K562 (cell line): ENCODE measurements around the gene DUS3L. TPM values are rescaled to one million over a fixed set of nuclear protein-coding genes. Genes with fewer than 3 reads are reported as not detected.
A peak's percentile ranks its signal among the peaks of the same experiment; 100 is the strongest.

Source experiments
- ATAC-seq: fragments of 200-7000 bp; cut with Tn5 transposase; 3 replicates; pipeline ENCODE4 v1.9.1; 2020; ENCODE audit warnings: moderate library complexity
- BruUV-seq: library from RNA; stranded (reverse); fragments of 400-500 nt; replicated peaks from 2 replicates; lab custom pipeline; 2021; lab: Mats Ljungman, UMichigan
- CTCF ChIA-PET: fragments of 300-600 bp; formaldehyde crosslinking; extraction: SDS; loops from one replicate; lab custom pipeline; 2021; ENCODE audit warnings: low intra/inter-chr PET ratio; lab: Yijun Ruan, JAX
- POLR2A ChIA-PET: fragments of 300-600, 350-650 bp; sonication (Branson Sonifier 250); formaldehyde crosslinking; extraction: SDS; loops from one replicate; lab custom pipeline; 2021; ENCODE audit warnings: antibody characterized with exemption, inconsistent platforms; lab: Yijun Ruan, JAX
- DNase-seq, 4 experiments: peaks; one replicate each; pipeline versions ENCODE4 v3.0.0 to v3.0.0-alpha.2; 2011 to 2018; ENCODE audit warnings: low spot score in 3 of 4, mixed read lengths in 3 of 4; ENCODE audit errors: extremely low read depth in 1 of 4
- FAIRE-seq: peaks from 2 replicates; lab custom pipeline; 2011; peaks lifted over from hg19 to GRCh38; lab: Jason Lieb, UNC
- H2AFZ ChIP-seq: 2 replicates; pipeline ENCODE4 v1.6.0; 2011; ENCODE audit warnings: low read depth, low read length, control low read depth, inconsistent platforms
- H3K27ac ChIP-seq: fragments of 200-600 bp; 3 replicates; pipeline ENCODE4 v1.8.0; 2011; ENCODE audit warnings: low read depth, mild to moderate bottlenecking, control low read depth, inconsistent platforms, low read length, moderate library complexity, mixed read lengths; ENCODE audit errors: extremely low read depth
- H3K27me3 ChIP-seq, 2 experiments: fragments of 300-600 bp in 1 of 2; 2 replicates in 1 of 2; 3 replicates in 1 of 2; pipeline versions ENCODE4 v1.6.0 to v1.8.0; 2011; ENCODE audit warnings: inconsistent platforms in 2 of 2, low read length in 2 of 2, mild to moderate bottlenecking in 1 of 2, mixed read lengths in 1 of 2, moderate library complexity in 1 of 2; ENCODE audit not compliant: control insufficient read depth in 2 of 2, insufficient read depth in 2 of 2
- H3K36me3 ChIP-seq: fragments of 300-600 bp; 3 replicates; pipeline ENCODE4 v1.8.0; 2011; ENCODE audit warnings: mild to moderate bottlenecking, low read length, inconsistent platforms; ENCODE audit not compliant: control insufficient read depth, insufficient read depth
- H3K4me1 ChIP-seq, 2 experiments: fragments of 200-600 bp in 1 of 2; replicated peaks in 1 of 2; 2 replicates in 1 of 2; 3 replicates in 1 of 2; pipeline versions ENCODE4 v1.5.1 to v1.8.0; 2011; ENCODE audit warnings: inconsistent platforms in 2 of 2, low read length in 2 of 2, mild to moderate bottlenecking in 1 of 2, mixed read lengths in 1 of 2, moderate library complexity in 1 of 2; ENCODE audit not compliant: control insufficient read depth in 2 of 2, insufficient read depth in 2 of 2
- H3K4me2 ChIP-seq: 2 replicates; pipeline ENCODE4 v1.6.1; 2011; ENCODE audit warnings: low read length, control low read depth, inconsistent platforms, mixed read lengths; ENCODE audit not compliant: insufficient read depth
- H3K4me3 ChIP-seq: fragments of 200-600 bp; sonication (generic), shearing (Covaris generic); 2 replicates; pipeline ENCODE4 v1.5.1; 2016; ENCODE audit warnings: control low read depth, inconsistent platforms
- H3K79me2 ChIP-seq: fragments of 200-600 bp; 3 replicates; pipeline ENCODE4 v1.8.0; 2011; ENCODE audit warnings: low read length, inconsistent platforms; ENCODE audit not compliant: control insufficient read depth, insufficient read depth
- H3K9ac ChIP-seq, 2 experiments: 2 replicates each; pipeline versions ENCODE4 v1.6.0 to v1.6.1; 2011; ENCODE audit warnings: low read depth in 2 of 2, low read length in 2 of 2, control low read depth in 1 of 2, inconsistent platforms in 1 of 2, mild to moderate bottlenecking in 1 of 2, mixed read lengths in 1 of 2; ENCODE audit not compliant: insufficient read depth in 1 of 2
- H3K9me1 ChIP-seq: one replicate; pipeline ENCODE4 v1.6.0; 2011; ENCODE audit warnings: inconsistent platforms, mild to moderate bottlenecking, low read length, moderate library complexity; ENCODE audit not compliant: control insufficient read depth, insufficient read depth
- H3K9me3 ChIP-seq: replicated peaks from 2 replicates; pipeline ENCODE4 v1.5.1; 2011; ENCODE audit warnings: low read depth, low read length, inconsistent platforms; ENCODE audit not compliant: control insufficient read depth, insufficient read depth
- H4K20me1 ChIP-seq: replicated peaks from 2 replicates; pipeline ENCODE4 v1.6.1; 2011; ENCODE audit warnings: low read length, inconsistent platforms, mixed read lengths; ENCODE audit not compliant: control insufficient read depth, insufficient read depth
- FIP1L1 ChIP-seq: fragments of 200-400 bp; formaldehyde crosslinking; IDR thresholded peaks from 2 replicates; pipeline ENCODE4 v1.6.1; 2018; ENCODE audit warnings: mild to moderate bottlenecking, low read depth, low read length; ENCODE audit not compliant: poor library complexity, severe bottlenecking
- GTF2F1 ChIP-seq: IDR thresholded peaks from 2 replicates; pipeline ENCODE4 v1.6.1; 2011; ENCODE audit warnings: low read depth, low read length, improper control_type of control experiment
- POLR2A ChIP-seq: fragments of 450-650 bp; conservative IDR thresholded peaks from 2 replicates; pipeline ENCODE4 v1.6.1; 2016
- POLR2G ChIP-seq: fragments of 200-400 bp; formaldehyde crosslinking; IDR thresholded peaks from 2 replicates; pipeline ENCODE4 v1.6.1; 2017; ENCODE audit warnings: low read depth, mild to moderate bottlenecking, antibody characterized with exemption, low read length, moderate library complexity
- PRMT5 ChIP-seq: sonication (generic); formaldehyde crosslinking; IDR thresholded peaks from 2 replicates; pipeline ENCODE4 v1.5.0; 2020; ENCODE audit warnings: missing genetic modification reagents
- RBFOX2 ChIP-seq: fragments of 200-400 bp; formaldehyde crosslinking; IDR thresholded peaks from 2 replicates; pipeline ENCODE4 v1.6.1; 2017; ENCODE audit warnings: low read depth, mild to moderate bottlenecking, low read length, moderate library complexity
- ZBTB5 ChIP-seq: fragments of 450-650 bp; IDR thresholded peaks from 2 replicates; pipeline ENCODE4 v1.6.1; 2017; ENCODE audit warnings: antibody characterized with exemption
- WGBS: fragments of 100-300 bp; shearing (Covaris generic); methylation state at CpG from one replicate; pipeline ENCODE4 v1.1.6; 2016; ENCODE audit warnings: low coverage, mixed read lengths; ENCODE audit not compliant: insufficient coverage; ENCODE audit errors: missing lambda C conversion rate; 5-methylcytosine and 5-hydroxymethylcytosine counted together
- in situ Hi-C: fragments of 300-500 bp; cut with MboI; formaldehyde crosslinking; loops from 4 replicates; pipeline ENCODE4 v1.15.0; 2018; ENCODE audit warnings: inconsistent platforms, mixed read lengths
- intact Hi-C: fragments of 100-400 bp; cut with micrococcal nuclease; formaldehyde crosslinking; loops from 2 replicates; pipeline ENCODE4 v1.14.2; 2022
- polyA plus RNA-seq, 8 experiments: library from polyadenylated mRNA; depleted of rRNA in 4 of 8; stranded (reverse) in 5 of 8; unstranded in 3 of 8; fragments of >200 nt; fragmentation: Nextera tagmentation in 2 of 8; fragmentation: Illumina TruSeq in 1 of 8; extraction: Ambion mirVana in 2 of 8; extraction: Trizol in 1 of 8; gene quantifications; 2 replicates each; pipeline versions ENCODE4 v1.2.1 to v1.2.3, GENCODE V29; 2011 to 2014; ENCODE audit warnings: inconsistent platforms in 1 of 8, missing spikeins in 1 of 8
- total RNA-seq, 7 experiments: library from RNA; depleted of rRNA in 6 of 7; stranded (reverse); fragments of >200 nt in 6 of 7; fragmentation: Illumina TruSeq in 2 of 7; extraction: Trizol in 2 of 7; gene quantifications; 2 replicates each; pipeline versions ENCODE4 v1.2.1 to v1.2.3, GENCODE V29; 2011 to 2021; ENCODE audit warnings: low replicate concordance in 1 of 7

Gene DUS3L
- total and polyA plus RNA-seq, 9 of the 15 experiments (the other 6 are each of a cell fraction or from before 2014, with no cell fraction given): 1.7 to 102 (median 77.5) TPM

DNA sequence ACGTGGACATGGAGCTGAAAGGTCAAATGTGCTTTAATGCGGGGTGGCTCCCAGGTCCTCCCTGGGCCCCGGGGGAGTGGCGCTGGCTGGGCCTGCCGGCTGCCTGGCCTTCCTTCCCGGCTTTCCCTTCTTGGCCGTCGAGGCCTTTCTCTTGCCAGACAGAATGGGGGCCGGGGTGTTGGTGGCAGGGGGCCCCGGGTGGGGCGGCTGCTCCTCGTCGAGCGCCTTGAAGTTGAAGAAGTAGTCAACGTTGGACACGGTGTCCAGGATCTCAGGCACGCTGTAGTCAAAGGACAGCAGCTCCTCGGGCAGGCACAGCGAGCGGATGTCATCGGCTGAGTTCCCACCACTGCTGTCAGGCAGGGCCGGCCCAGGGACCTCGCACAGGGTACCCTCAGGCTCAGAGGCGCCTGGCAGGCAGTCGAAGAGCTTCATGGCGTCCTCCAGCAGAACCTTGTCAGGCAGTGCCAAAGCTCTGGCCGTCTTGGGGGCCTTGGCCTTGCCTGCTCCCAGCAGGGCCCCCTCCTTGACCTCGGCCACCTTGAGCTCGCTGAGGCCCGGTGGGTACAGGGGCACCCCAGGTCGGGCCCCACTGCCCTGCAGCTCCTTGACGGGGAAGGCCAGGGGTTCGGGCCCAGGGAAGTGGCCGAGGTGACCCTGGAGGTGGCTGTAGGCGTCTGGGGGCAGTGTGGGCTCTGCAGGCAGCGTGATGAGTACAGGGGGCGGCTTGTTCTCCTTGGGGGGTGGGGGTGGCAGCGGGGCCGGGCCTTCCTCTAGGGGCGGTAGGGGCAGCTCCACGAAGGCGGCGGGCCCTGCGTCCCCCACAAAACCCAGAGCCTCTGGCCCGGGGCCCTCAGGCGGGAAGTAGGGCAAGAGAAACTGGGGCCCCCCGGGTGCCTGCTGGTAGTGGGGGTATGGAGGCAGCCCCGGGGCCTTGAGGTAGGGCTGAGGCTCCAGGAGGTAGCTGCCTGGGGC, 7.7 kb downstream of the DUS3L start:
- intact Hi-C loops (no loop called here), in situ Hi-C loops (no loop called here)
- H3K27me3 ChIP-seq: no peaks in the 10 kb centered on the region; a peak in 1 of 5 replicates
- H3K36me3 ChIP-seq: peaks cover 49% of the 10 kb centered on the region
- H3K9me1 ChIP-seq: no peaks in the 10 kb centered on the region
- no peak overlapping the region for H3K27ac ChIP-seq
- WGBS: 84% methylated on average over 27 of the region's 48 CpGs
- FAIRE-seq: no peak
- peak in 2 of 4 experiments; percentile 13 to 14 for DNase-seq
- H3K4me3 ChIP-seq: no peak overlapping the region
- H2AFZ ChIP-seq: no peak overlapping the region
- 0 out of 2 replicates have a peak, but pooled peaks cover 4% of the 10 kb centered on the region for H4K20me1 ChIP-seq
- ChIA-PET POLR2A (interaction anchor here (0.5 to 1.1 kb wide), 4 partner anchors 8 to 24 kb away, joined by 3 to 5 read pairs (median 3); partner anchors contain the start of gene DUS3L), CTCF (no interaction called here)
- no peak overlapping the region; a peak in 1 of 4 replicates for H3K9ac ChIP-seq
- H3K4me2 ChIP-seq: no peak overlapping the region
- peaks cover 0 to 44% of the 10 kb centered on the region in 2 experiments; a peak in 2 of 5 replicates for H3K4me1 ChIP-seq
- no peaks in the 10 kb centered on the region for H3K9me3 ChIP-seq
- peak; percentile 39 for ATAC-seq
- peak; percentile 23; the same call in 1 of the 2 replicates for TF ChIP-seq POLR2A
- no peak for TF ChIP-seq PRMT5 (CRISPR knock-in tag)
- TF ChIP-seq ZBTB5: no peak
- peak; percentile 39 for TF ChIP-seq RBFOX2
- TF ChIP-seq FIP1L1: no peak
- TF ChIP-seq GTF2F1: no peak
- peak; percentile 65 for TF ChIP-seq POLR2G
- BruUV-seq: no TSS peak
- H3K79me2 ChIP-seq: no peaks in the 10 kb centered on the region
